HG03354 (cell line): Measurements from ENCODE around the gene RCOR3.
"Not testable (repeated sequence)": the region's sequence is repeated elsewhere in the genome, so short reads cannot be mapped to it uniquely, and the experiment has no call there.

Experiments
- ATAC-seq: cut with Tn5 transposase; IDR thresholded peaks from one replicate; pipeline ENCODE4 v1.9.1; 2021; ENCODE audit warnings: mild to moderate bottlenecking; ENCODE audit not compliant: unreplicated experiment, poor library complexity, severe bottlenecking

RCOR3 gene

GRCh38 chr1:211259638-211260126, 516 bp downstream of the RCOR3 start:
- peak; percentile 23 for ATAC-seq

- ATAC-seq, result peak; percentile 38
Observed at GRCh38 chr1:211260141-211261107, 1.3 kb downstream of the RCOR3 start.

- ATAC-seq, result no peak
Observed at GRCh38 chr1:211261229-211261628, 2.1 kb downstream of the RCOR3 start.

GRCh38 chr1:211263022-211263421, 3.9 kb downstream of the RCOR3 start:
- not testable (repeated sequence) for ATAC-seq

GRCh38 chr1:211267204-211267857, 8.2 kb downstream of the RCOR3 start:
- ATAC-seq, result no peak

GRCh38 chr1:211279340-211279739, 20.2 kb downstream of the RCOR3 start:
- no peak for ATAC-seq

- ATAC-seq, result no peak
Observed at GRCh38 chr1:211280910-211281309, 21.7 kb downstream of the RCOR3 start.

GRCh38 chr1:211281320-211282022, 22.3 kb downstream of the RCOR3 start:
- no peak for ATAC-seq

- no peak for ATAC-seq
Observed at GRCh38 chr1:211282023-211282373, 22.8 kb downstream of the RCOR3 start.

- no peak for ATAC-seq
Observed at GRCh38 chr1:211285196-211285595, 26.0 kb downstream of the RCOR3 start.

GRCh38 chr1:211287218-211287617, 28.1 kb downstream of the RCOR3 start:
- no peak for ATAC-seq

- no peak for ATAC-seq
Observed at GRCh38 chr1:211292411-211292810, 33.2 kb downstream of the RCOR3 start.

- ATAC-seq, result no peak
Observed at GRCh38 chr1:211296396-211296795, 37.2 kb downstream of the RCOR3 start.

GRCh38 chr1:211305044-211305443, 45.9 kb downstream of the RCOR3 start:
- ATAC-seq, result peak; percentile 98

GRCh38 chr1:211309617-211310016, 50.5 kb downstream of the RCOR3 start:
- ATAC-seq, result no peak

- ATAC-seq, result no peak
Observed at GRCh38 chr1:211313392-211313791, 54.2 kb downstream of the RCOR3 start.

GRCh38 chr1:211318576-211319280, 59.6 kb downstream of the RCOR3 start:
- no peak for ATAC-seq

- no peak for ATAC-seq
Observed at GRCh38 chr1:211319892-211320291, 60.7 kb downstream of the RCOR3 start.

- ATAC-seq, result peak; percentile 41
Observed at GRCh38 chr1:211320980-211321379, 61.8 kb downstream of the RCOR3 start.

- ATAC-seq, result not testable (repeated sequence)
Observed at GRCh38 chr1:211321646-211322045, 62.5 kb downstream of the RCOR3 start.
